GM19043 (cell line): ENCODE results near the gene UPF2.
"Not testable (repeated sequence)": the region's sequence is repeated elsewhere in the genome, so short reads cannot be mapped to it uniquely, and the experiment has no call there.

Source experiments
- ATAC-seq: cut with Tn5 transposase; IDR thresholded peaks from one replicate; pipeline ENCODE4 v1.9.1; 2021; ENCODE audit warnings: low read depth; ENCODE audit not compliant: unreplicated experiment

The UPF2 gene

DNA sequence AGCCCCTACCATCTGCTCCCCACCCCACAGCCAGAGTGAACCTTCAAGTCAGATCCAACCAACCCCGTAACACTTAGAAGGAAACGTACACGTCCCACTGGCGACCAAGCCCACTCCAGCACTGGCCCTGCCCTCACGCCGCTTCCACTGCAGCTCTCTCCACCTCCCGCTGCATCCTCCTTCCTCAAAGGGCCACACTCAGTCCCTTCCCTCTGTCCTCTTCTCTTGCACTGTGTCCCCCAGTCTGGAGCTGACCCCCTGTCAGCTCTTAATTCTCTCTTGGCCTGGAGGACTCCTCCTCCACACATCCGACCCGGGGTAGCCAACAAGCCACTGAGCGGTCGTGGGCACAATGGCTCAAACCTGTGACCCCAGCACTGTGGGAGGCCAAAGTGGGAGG is 133.6 kb downstream of the UPF2 start:
- no peak for ATAC-seq

GRCh38 chr10:11908536-11908935 is 134.1 kb downstream of the UPF2 start:
- no peak for ATAC-seq

- no peak for ATAC-seq
Measured at GRCh38 chr10:11907914-11908313, 134.7 kb downstream of the UPF2 start.

GRCh38 chr10:11906714-11907113 is 135.9 kb downstream of the UPF2 start:
- ATAC-seq = no peak

DNA sequence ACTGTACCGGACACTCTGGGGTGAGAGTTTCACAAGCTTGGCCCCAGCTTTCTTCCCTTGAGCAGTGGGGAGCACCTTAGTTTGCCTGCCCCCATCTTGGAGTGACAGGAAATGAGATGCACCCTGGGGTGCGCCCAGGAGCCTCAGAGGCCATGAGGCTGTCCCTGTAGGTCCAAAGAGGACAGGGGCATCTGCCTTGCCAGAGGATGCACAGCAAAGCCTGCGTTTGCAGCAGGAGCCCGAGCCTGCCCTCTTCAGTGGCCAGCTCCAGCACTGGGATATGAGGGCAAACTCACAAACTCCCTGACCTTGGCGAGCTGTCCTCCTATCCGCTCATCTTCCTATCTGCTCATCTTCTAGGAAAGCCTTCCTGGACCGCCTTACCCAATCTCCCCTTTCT is 140.0 kb downstream of the UPF2 start:
- ATAC-seq = no peak

GRCh38 chr10:11901833-11902475 is 140.7 kb downstream of the UPF2 start:
- no peak for ATAC-seq

DNA sequence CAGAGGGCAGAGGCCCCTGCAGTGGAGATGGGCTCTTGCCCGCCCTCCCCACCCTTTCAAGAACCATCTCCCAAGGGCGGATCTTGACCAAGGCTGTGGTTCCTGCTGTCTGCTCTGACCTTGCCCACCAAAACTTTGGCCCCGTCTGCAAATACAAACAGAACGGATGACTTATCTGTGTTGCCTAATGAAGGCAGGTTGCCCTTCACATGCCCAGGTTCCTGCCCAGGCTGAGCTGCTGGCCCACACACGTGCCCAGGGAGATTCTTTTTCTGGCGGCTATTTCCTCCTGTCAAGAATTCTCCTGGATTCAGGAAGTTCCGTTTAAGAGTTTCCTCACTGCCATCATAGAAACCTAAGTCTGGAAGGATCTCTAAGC is 141.2 kb downstream of the UPF2 start:
- no peak for ATAC-seq

- ATAC-seq = no peak
Measured at GRCh38 chr10:11901036-11901301, 141.6 kb downstream of the UPF2 start.

DNA sequence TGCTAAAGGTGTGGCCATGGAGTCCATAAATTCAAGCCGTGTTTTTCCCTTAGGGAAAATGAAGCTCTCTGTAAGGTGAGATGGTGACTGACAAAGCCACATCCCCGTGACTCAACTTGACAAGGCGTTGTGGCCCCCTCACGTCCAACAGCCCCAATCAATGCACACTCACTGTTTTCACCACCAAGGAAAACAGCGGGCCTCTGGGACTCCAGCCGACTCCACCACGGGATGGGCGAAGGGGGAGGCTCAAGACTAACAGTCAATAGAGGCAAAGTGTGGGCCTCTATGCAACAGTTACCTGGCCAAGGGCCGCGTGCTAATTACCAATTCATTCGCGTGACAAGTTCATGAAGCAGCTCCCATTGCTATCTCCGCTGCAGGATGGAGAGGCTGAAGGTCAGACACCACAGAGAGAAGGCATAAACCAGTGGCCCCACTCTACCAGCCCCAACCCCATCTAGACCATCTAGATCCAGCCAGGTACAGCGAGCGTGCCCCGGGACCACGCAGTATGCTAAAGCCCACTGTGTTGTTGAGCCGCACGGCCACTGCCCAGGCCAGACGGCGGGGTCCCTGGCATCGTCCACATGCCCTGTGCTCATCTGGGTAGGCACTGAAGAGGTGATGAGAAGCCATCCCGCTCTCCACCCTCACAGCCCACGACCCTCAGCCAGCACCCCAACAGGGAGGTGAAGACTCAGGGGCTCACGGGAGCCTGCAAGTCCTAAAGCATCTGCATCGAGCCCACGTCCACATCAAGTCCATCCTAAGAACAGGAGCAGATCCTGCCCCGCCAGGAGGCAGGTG is 143.3 kb downstream of the UPF2 start:
- no peak for ATAC-seq

GRCh38 chr10:11898372-11899066 is 144.1 kb downstream of the UPF2 start:
- ATAC-seq = no peak

GRCh38 chr10:11898033-11898371 is 144.6 kb downstream of the UPF2 start:
- ATAC-seq = no peak

DNA sequence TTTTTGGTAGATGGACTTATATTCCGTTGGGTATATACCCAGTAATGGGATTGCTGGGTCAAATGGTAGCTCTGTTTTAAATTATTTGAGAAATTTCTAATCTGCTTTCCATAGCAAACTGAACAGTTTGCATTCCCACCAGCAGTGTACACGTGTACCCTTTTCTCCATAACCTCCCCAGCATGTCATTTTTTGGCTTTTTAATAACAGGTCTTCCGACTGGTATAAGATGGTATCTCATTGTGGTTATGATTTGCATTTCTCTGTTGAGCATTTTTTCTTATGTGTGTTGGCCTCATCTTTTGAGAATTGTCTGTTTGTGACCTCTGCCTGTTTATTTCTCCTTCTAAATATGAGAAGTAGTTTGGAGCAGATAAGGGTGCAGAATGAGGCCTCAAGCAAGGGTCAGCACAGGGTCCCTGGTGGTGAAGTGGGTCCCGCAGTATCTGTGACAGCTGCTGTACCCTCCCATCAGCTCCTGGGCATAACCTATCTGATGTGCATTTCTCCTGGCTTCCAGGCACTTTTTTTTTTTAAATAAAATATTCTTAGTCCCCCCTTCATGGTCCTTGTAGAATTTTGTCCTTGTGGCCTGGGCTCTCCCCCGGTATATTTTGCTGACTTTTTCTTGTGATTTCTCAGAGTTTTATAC is 145.9 kb downstream of the UPF2 start:
- ATAC-seq = no peak

DNA sequence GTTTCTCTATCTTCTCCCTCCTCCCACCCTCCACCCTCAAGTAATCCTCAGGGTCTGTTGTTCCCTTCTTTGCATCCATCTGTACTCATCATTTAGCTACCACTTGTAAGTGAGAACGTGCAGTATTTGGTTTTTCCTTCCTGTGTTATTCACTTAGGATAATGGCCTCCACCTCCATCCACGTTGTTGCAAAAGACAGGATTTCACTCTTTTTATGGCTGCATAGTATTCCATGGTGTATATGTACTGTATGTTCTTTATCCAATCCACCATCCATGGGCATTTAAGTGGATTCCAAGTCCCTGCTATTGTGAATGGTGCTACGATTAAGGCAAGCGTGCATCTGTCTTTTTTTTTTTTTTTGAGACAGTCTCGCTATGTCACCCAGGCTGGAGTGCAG is 147.0 kb downstream of the UPF2 start:
- no peak for ATAC-seq

GRCh38 chr10:11895108-11895466 is 147.5 kb downstream of the UPF2 start:
- ATAC-seq = no peak

DNA sequence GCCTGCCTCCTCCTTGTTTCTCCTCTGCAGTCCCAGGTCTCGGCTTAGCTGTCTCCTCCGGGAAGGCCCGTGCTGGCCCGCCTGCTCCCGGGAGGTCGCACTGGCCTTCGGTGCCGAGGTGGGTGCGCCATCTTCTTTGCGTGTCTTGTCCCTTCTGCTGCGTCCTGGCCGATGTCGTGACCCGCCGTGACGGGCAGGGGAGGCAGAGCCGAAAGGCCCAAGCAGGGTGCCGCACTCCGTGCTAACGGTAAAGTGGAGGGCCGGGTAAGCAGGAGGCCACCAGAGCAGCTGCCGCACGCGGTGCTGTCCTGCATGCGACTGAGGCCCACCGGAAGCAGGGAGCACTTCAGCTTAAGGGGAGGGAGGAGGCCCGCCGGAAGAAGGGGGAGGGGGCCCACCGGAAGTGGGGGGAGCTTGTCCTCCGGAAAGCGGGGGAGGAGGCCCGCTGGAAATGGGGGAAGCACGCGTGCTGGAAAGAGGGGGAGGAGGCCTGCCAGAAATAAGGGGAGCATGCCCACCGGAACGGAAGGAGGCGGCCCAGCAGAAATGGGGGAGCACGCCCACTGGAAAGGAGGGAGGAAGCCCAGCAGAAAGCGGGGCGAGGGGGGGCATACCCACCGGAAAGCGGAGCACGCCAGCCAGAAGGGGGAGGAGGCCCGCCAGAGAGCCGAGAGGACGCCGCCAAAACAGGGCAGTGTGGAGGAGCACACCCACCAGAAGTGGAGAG is 148.1 kb downstream of the UPF2 start:
- no peak for ATAC-seq

- no peak for ATAC-seq
Measured at GRCh38 chr10:11893749-11894278, 148.8 kb downstream of the UPF2 start.

GRCh38 chr10:11891776-11892486 is 150.7 kb downstream of the UPF2 start:
- no peak for ATAC-seq

- ATAC-seq = not testable (repeated sequence)
Measured at GRCh38 chr10:11889263-11889662, 153.3 kb downstream of the UPF2 start.

- no peak for ATAC-seq
Measured at GRCh38 chr10:11887381-11888227, 155.0 kb downstream of the UPF2 start.
